ENCODE data around the gene P2RX3.
"Not testable (repeated sequence)": the region's sequence is repeated elsewhere in the genome, so short reads cannot be mapped to it uniquely, and the experiment has no call there.

Gene P2RX3

GRCh38 chr11:57399972-57400578 is 61.9 kb downstream of the P2RX3 start:
- Histone ChIP-seq H3K27ac (ENCODE audit: low read length) (no peak overlapping the region), H3K4me2 (ENCODE audit: insufficient read depth, low read length) (no peak overlapping the region), H4K20me1 (ENCODE audit: insufficient read depth, low read length) (no peaks in the 10 kb centered on the region), H3K4me3 (ENCODE audit: low read depth in 1 of 2, low read length in 2 of 2) (no peak overlapping the region), H3K9me3 (ENCODE audit: insufficient read depth, low read length, severe bottlenecking) (no peaks in the 10 kb centered on the region), H2AFZ (ENCODE audit: low read depth, low read length) (no peak overlapping the region), H3K9ac (ENCODE audit: low read depth, low read length) (no peak overlapping the region), H3K4me1 (ENCODE audit: insufficient read depth, low read length) (no peaks in the 10 kb centered on the region), H3K79me2 (ENCODE audit: insufficient read depth, low read length) (no peaks in the 10 kb centered on the region), H3K36me3 (ENCODE audit: insufficient read depth, low read length) (no peaks in the 10 kb centered on the region), H3K27me3 (ENCODE audit: insufficient read depth, low read length, poor library complexity) (no peaks in the 10 kb centered on the region)
- no peak for ATAC-seq (ENCODE audit: insufficient read depth, low read depth)
- DNase-seq = no peak
- TF ChIP-seq EZH2 (IDR thresholded peaks at IDR 0.05; ENCODE audit: borderline replicate concordance, low read depth, low read length, severe bottlenecking) (no peak), CTCF (IDR thresholded peaks at IDR 0.05; ENCODE audit: borderline replicate concordance, extremely low read depth, low read length, poor library complexity, severe bottlenecking) (no peak)

- Histone ChIP-seq H2AFZ (ENCODE audit: low read depth, low read length) (no peak overlapping the region), H3K27ac (ENCODE audit: low read length) (no peak overlapping the region), H3K9ac (ENCODE audit: low read depth, low read length) (no peak overlapping the region), H3K4me2 (ENCODE audit: insufficient read depth, low read length) (no peak overlapping the region), H3K4me1 (ENCODE audit: insufficient read depth, low read length) (no peaks in the 10 kb centered on the region), H4K20me1 (ENCODE audit: insufficient read depth, low read length) (peaks cover 6% of the 10 kb centered on the region), H3K27me3 (ENCODE audit: insufficient read depth, low read length, poor library complexity) (no peaks in the 10 kb centered on the region), H3K9me3 (ENCODE audit: insufficient read depth, low read length, severe bottlenecking) (no peaks in the 10 kb centered on the region), H3K79me2 (ENCODE audit: insufficient read depth, low read length) (no peaks in the 10 kb centered on the region), H3K36me3 (ENCODE audit: insufficient read depth, low read length) (peaks cover 19% of the 10 kb centered on the region), H3K4me3 (ENCODE audit: low read depth in 1 of 2, low read length in 2 of 2) (no peak overlapping the region)
- TF ChIP-seq EZH2 (IDR thresholded peaks at IDR 0.05; ENCODE audit: borderline replicate concordance, low read depth, low read length, severe bottlenecking) = no peak
- no peak for TF ChIP-seq CTCF (IDR thresholded peaks at IDR 0.05; ENCODE audit: borderline replicate concordance, extremely low read depth, low read length, poor library complexity, severe bottlenecking)
- DNase-seq (no peak), ATAC-seq (ENCODE audit: insufficient read depth, low read depth) (no peak)
Measured at GRCh38 chr11:57402188-57403002, 64.2 kb downstream of the P2RX3 start.

- not testable (repeated sequence) for H3K27ac ChIP-seq (ENCODE audit: low read length); H3K27me3 ChIP-seq (ENCODE audit: insufficient read depth, low read length, poor library complexity); H3K9ac ChIP-seq (ENCODE audit: low read depth, low read length); H3K4me3 ChIP-seq (ENCODE audit: low read depth in 1 of 2, low read length in 2 of 2); H3K9me3 ChIP-seq (ENCODE audit: insufficient read depth, low read length, severe bottlenecking); ATAC-seq (ENCODE audit: insufficient read depth, low read depth); H2AFZ ChIP-seq (ENCODE audit: low read depth, low read length); H3K79me2 ChIP-seq (ENCODE audit: insufficient read depth, low read length); H3K4me1 ChIP-seq (ENCODE audit: insufficient read depth, low read length); DNase-seq; H3K4me2 ChIP-seq (ENCODE audit: insufficient read depth, low read length)
- H4K20me1 ChIP-seq (ENCODE audit: insufficient read depth, low read length) = peaks cover 14% of the 10 kb centered on the region
- H3K36me3 ChIP-seq (ENCODE audit: insufficient read depth, low read length) = peaks cover 27% of the 10 kb centered on the region
Measured at GRCh38 chr11:57403003-57403801, 65.0 kb downstream of the P2RX3 start.

- no peaks in the 10 kb centered on the region for H3K79me2 ChIP-seq (ENCODE audit: insufficient read depth, low read length)
- no peak for ATAC-seq (ENCODE audit: insufficient read depth, low read depth)
Measured at GRCh38 chr11:57403802-57404147, 65.6 kb downstream of the P2RX3 start.

More at GRCh38 chr11:57403802-57404147, 65.6 kb downstream of the P2RX3 start:
- Histone ChIP-seq H3K36me3 (ENCODE audit: insufficient read depth, low read length) (peaks cover 33% of the 10 kb centered on the region), H4K20me1 (ENCODE audit: insufficient read depth, low read length) (peaks cover 16% of the 10 kb centered on the region), H3K9me3 (ENCODE audit: insufficient read depth, low read length, severe bottlenecking) (no peaks in the 10 kb centered on the region), H3K4me3 (ENCODE audit: low read depth in 1 of 2, low read length in 2 of 2) (no peak overlapping the region), H3K4me2 (ENCODE audit: insufficient read depth, low read length) (no peak overlapping the region), H3K27ac (ENCODE audit: low read length) (no peak overlapping the region), H2AFZ (ENCODE audit: low read depth, low read length) (no peak overlapping the region), H3K27me3 (ENCODE audit: insufficient read depth, low read length, poor library complexity) (no peaks in the 10 kb centered on the region), H3K4me1 (ENCODE audit: insufficient read depth, low read length) (no peaks in the 10 kb centered on the region), H3K9ac (ENCODE audit: low read depth, low read length) (no peak overlapping the region)
- TF ChIP-seq EZH2 (IDR thresholded peaks at IDR 0.05; ENCODE audit: borderline replicate concordance, low read depth, low read length, severe bottlenecking) (no peak), CTCF (IDR thresholded peaks at IDR 0.05; ENCODE audit: borderline replicate concordance, extremely low read depth, low read length, poor library complexity, severe bottlenecking) (no peak)
- DNase-seq = no peak
